Activated CD4-positive, alpha-beta memory T cell treated with anti-CD3 and anti-CD28 coated beads, Interleukin-2, amount 10 ng/mL, durations not matched to agents 7 days and 5 days (primary cell): ENCODE data around the gene RPS6KB2. TPM values are rescaled to one million over a fixed set of nuclear protein-coding genes. Genes with fewer than 3 reads are reported as not detected.
A peak's percentile ranks its signal among the peaks of the same experiment; 100 is the strongest.

Source experiments
- CTCF ChIA-PET: fragments of 350-600 bp; sonication (Branson Sonifier 250); formaldehyde crosslinking; loops from one replicate; lab custom pipeline; 2021; ENCODE audit warnings: antibody characterized with exemption, inconsistent platforms; lab: Charles Lee
- POLR2A ChIA-PET: fragments of 350-600 bp; sonication (Branson Sonifier 250); formaldehyde crosslinking; loops from one replicate; lab custom pipeline; 2021; ENCODE audit warnings: antibody characterized with exemption; lab: Charles Lee
- DNase-seq: peaks from one replicate; pipeline ENCODE4 v3.0.0-alpha.2; 2020
- H3K27ac Mint-ChIP-seq: one replicate; pipeline ENCODE4 v1.8.0; 2021; ENCODE audit warnings: mild to moderate bottlenecking, mixed read lengths
- H3K27me3 Mint-ChIP-seq: one replicate; pipeline ENCODE4 v1.8.0; 2021; ENCODE audit warnings: mixed read lengths
- H3K36me3 Mint-ChIP-seq: one replicate; pipeline ENCODE4 v1.8.0; 2021; ENCODE audit warnings: low read depth, mixed read lengths
- H3K4me1 Mint-ChIP-seq: one replicate; pipeline ENCODE4 v1.8.0; 2021; ENCODE audit warnings: mixed read lengths
- H3K4me3 Mint-ChIP-seq: one replicate; pipeline ENCODE4 v1.8.0; 2021; ENCODE audit warnings: mild to moderate bottlenecking, mixed read lengths
- H3K9me3 Mint-ChIP-seq: one replicate; pipeline ENCODE4 v1.8.0; 2021; ENCODE audit warnings: mixed read lengths
- total RNA-seq, 2 experiments: library from RNA; stranded (reverse); gene quantifications; one replicate each; pipeline ENCODE4 v1.2.3, GENCODE V29; 2021

The RPS6KB2 gene
- total RNA-seq, 2 experiments from 2014 or later: 56.9 to 57.1 TPM

GRCh38 chr11:67435031-67435726 lies 6.9 kb downstream of the RPS6KB2 start:
- CTCF ChIA-PET: interaction anchor here (1.0 kb wide), 1 partner anchor 26 kb away, joined by 3 read pairs; no protein-coding TSS in a partner anchor
- Mint-ChIP-seq H3K4me3 (peak overlapping the region; percentile 94), H3K27ac (peak overlapping the region; percentile 97), H3K4me1 (peaks cover 64% of the 10 kb centered on the region), H3K9me3 (no peaks in the 10 kb centered on the region), H3K27me3 (no peaks in the 10 kb centered on the region), H3K36me3 (peaks cover 73% of the 10 kb centered on the region)
- no peak for DNase-seq
- POLR2A ChIA-PET: interaction anchor here (1.1 to 15.2 kb wide), 11 partner anchors 7 to 82 kb away, joined by 3 to 361 read pairs (median 74); partner anchors contain the start of genes AIP, PPP1CA, RPS6KB2 and TBC1D10C

GRCh38 chr11:67435727-67436458 lies 7.6 kb downstream of the RPS6KB2 start:
- POLR2A ChIA-PET: interaction anchor here (0.7 to 15.2 kb wide), 21 partner anchors 8 to 168 kb away, joined by 4 to 361 read pairs (median 27); partner anchors contain the start of genes AIP, CDK2AP2, PITPNM1 and POLD4
- DNase-seq: no peak
- peaks cover 69% of the 10 kb centered on the region for H3K36me3 Mint-ChIP-seq
- H3K4me3 Mint-ChIP-seq: peak overlapping the region; percentile 94
- no peaks in the 10 kb centered on the region for H3K9me3 Mint-ChIP-seq
- peak overlapping the region; percentile 97 for H3K27ac Mint-ChIP-seq
- CTCF ChIA-PET: interaction anchor here (1.2 to 4.4 kb wide), 4 partner anchors 28 to 84 kb away, joined by 3 to 67 read pairs (median 5); partner anchors contain the start of genes AIP, PPP1CA and TBC1D10C
- H3K4me1 Mint-ChIP-seq: peaks cover 67% of the 10 kb centered on the region
- H3K27me3 Mint-ChIP-seq: no peaks in the 10 kb centered on the region

- DNase-seq: peak; percentile 80
- peaks cover 72% of the 10 kb centered on the region for H3K4me1 Mint-ChIP-seq
- H3K27ac Mint-ChIP-seq: peak overlapping the region; percentile 97
- H3K27me3 Mint-ChIP-seq: no peaks in the 10 kb centered on the region
- ChIA-PET CTCF (interaction anchor here (1.2 to 4.4 kb wide), 7 partner anchors 16 to 85 kb away, joined by 3 to 67 read pairs (median 7); partner anchors contain the start of genes AIP, CDK2AP2, PPP1CA and TBC1D10C), POLR2A (interaction anchor here (0.7 to 15.2 kb wide), 25 partner anchors 8 to 197 kb away, joined by 3 to 361 read pairs (median 21); partner anchors contain the start of genes AIP, CDK2AP2, PITPNM1 and POLD4)
- H3K9me3 Mint-ChIP-seq: no peaks in the 10 kb centered on the region
- H3K4me3 Mint-ChIP-seq: peak overlapping the region; percentile 94
- H3K36me3 Mint-ChIP-seq: peaks cover 69% of the 10 kb centered on the region
Measured at GRCh38 chr11:67436459-67437081, 8.3 kb downstream of the RPS6KB2 start.

GRCh38 chr11:67437082-67437808 lies 9.0 kb downstream of the RPS6KB2 start, which contains the start of gene PTPRCAP:
Gene PTPRCAP, minus strand, starts transcription at chr11:67437682. Its CDS starts 63 bp downstream, at chr11:67437619.
- POLR2A ChIA-PET: interaction anchor here (0.7 to 15.2 kb wide), 30 partner anchors 9 to 204 kb away, joined by 3 to 361 read pairs (median 10); partner anchors contain the start of genes AIP, ANKRD13D, CDK2AP2 and PITPNM1
- H3K9me3 Mint-ChIP-seq: no peaks in the 10 kb centered on the region
- peak within 1 kb of the TSS; percentile 94 for H3K4me3 Mint-ChIP-seq
- no peaks in the 10 kb centered on the region for H3K27me3 Mint-ChIP-seq
- peak within 1 kb of the TSS; percentile 97 for H3K27ac Mint-ChIP-seq
- peak; percentile 82 for DNase-seq
- peaks cover 65% of the 10 kb centered on the region for H3K36me3 Mint-ChIP-seq
- H3K4me1 Mint-ChIP-seq: peaks cover 71% of the 10 kb centered on the region
- CTCF ChIA-PET: interaction anchor here (0.6 to 4.4 kb wide), 14 partner anchors 9 to 600 kb away, joined by 3 to 67 read pairs (median 4); partner anchors contain the start of genes AIP, CDK2AP2, POLD4 and PPP1CA

- peak overlapping the region; percentile 94 for H3K4me3 Mint-ChIP-seq
- POLR2A ChIA-PET: interaction anchor here (0.7 to 15.2 kb wide), 27 partner anchors 8 to 204 kb away, joined by 3 to 361 read pairs (median 17); partner anchors contain the start of genes AIP, ANKRD13D, CDK2AP2 and PITPNM1
- peak overlapping the region; percentile 97 for H3K27ac Mint-ChIP-seq
- peaks cover 60% of the 10 kb centered on the region for H3K36me3 Mint-ChIP-seq
- CTCF ChIA-PET: interaction anchor here (0.6 to 4.4 kb wide), 13 partner anchors 8 to 599 kb away, joined by 3 to 67 read pairs (median 5); partner anchors contain the start of genes CDK2AP2, POLD4, PPP1CA and RPS6KB2
- no peak for DNase-seq
- no peaks in the 10 kb centered on the region for H3K9me3 Mint-ChIP-seq
- peaks cover 71% of the 10 kb centered on the region for H3K4me1 Mint-ChIP-seq
- H3K27me3 Mint-ChIP-seq: no peaks in the 10 kb centered on the region
Measured at GRCh38 chr11:67437809-67438157, 9.5 kb downstream of the RPS6KB2 start.

- H3K36me3 Mint-ChIP-seq: peaks cover 56% of the 10 kb centered on the region
- peaks cover 67% of the 10 kb centered on the region for H3K4me1 Mint-ChIP-seq
- CTCF ChIA-PET: interaction anchor here (0.6 to 4.4 kb wide), 19 partner anchors 9 to 599 kb away, joined by 3 to 67 read pairs (median 4); partner anchors contain the start of genes AIP, CDK2AP2, PITPNM1 and POLD4
- H3K4me3 Mint-ChIP-seq: peak overlapping the region; percentile 94
- no peaks in the 10 kb centered on the region for H3K27me3 Mint-ChIP-seq
- POLR2A ChIA-PET: interaction anchor here (0.7 to 15.2 kb wide), 27 partner anchors 7 to 205 kb away, joined by 3 to 361 read pairs (median 17); partner anchors contain the start of genes AIP, ANKRD13D, CDK2AP2 and PITPNM1
- peak; percentile 88 for DNase-seq
- peak overlapping the region; percentile 97 for H3K27ac Mint-ChIP-seq
- H3K9me3 Mint-ChIP-seq: no peaks in the 10 kb centered on the region
Measured at GRCh38 chr11:67438158-67438902, 10.0 kb downstream of the RPS6KB2 start.

GRCh38 chr11:67439321-67440228 lies 11.3 kb downstream of the RPS6KB2 start:
- peak; percentile 54 for DNase-seq
- peaks cover 62% of the 10 kb centered on the region for H3K4me1 Mint-ChIP-seq
- peak overlapping the region; percentile 94 for H3K4me3 Mint-ChIP-seq
- ChIA-PET POLR2A (interaction anchor here (0.6 to 15.2 kb wide), 18 partner anchors 7 to 175 kb away, joined by 3 to 361 read pairs (median 34); partner anchors contain the start of genes AIP, PITPNM1, POLD4 and PPP1CA), CTCF (interaction anchor here (0.8 to 4.4 kb wide), 13 partner anchors 8 to 68 kb away, joined by 3 to 67 read pairs (median 5); partner anchors contain the start of genes AIP, PITPNM1, PPP1CA and RAD9A)
- no peaks in the 10 kb centered on the region for H3K27me3 Mint-ChIP-seq
- peaks cover 46% of the 10 kb centered on the region for H3K36me3 Mint-ChIP-seq
- H3K27ac Mint-ChIP-seq: peak overlapping the region; percentile 97
- H3K9me3 Mint-ChIP-seq: no peaks in the 10 kb centered on the region

- Mint-ChIP-seq H3K9me3 (no peaks in the 10 kb centered on the region), H3K27me3 (no peaks in the 10 kb centered on the region), H3K27ac (peak overlapping the region; percentile 97), H3K4me1 (peaks cover 64% of the 10 kb centered on the region), H3K36me3 (peaks cover 42% of the 10 kb centered on the region), H3K4me3 (peak overlapping the region; percentile 94)
- ChIA-PET POLR2A (interaction anchor here (0.8 to 15.2 kb wide), 16 partner anchors 8 to 201 kb away, joined by 3 to 361 read pairs (median 25); partner anchors contain the start of genes AIP, CDK2AP2, PPP1CA and RAD9A), CTCF (interaction anchor here (0.9 to 2.4 kb wide), 4 partner anchors 26 to 65 kb away, joined by 3 to 12 read pairs (median 4); partner anchors contain the start of gene PITPNM1)
- peak; percentile 47 for DNase-seq
Measured at GRCh38 chr11:67440229-67441097, 12.2 kb downstream of the RPS6KB2 start.

- CTCF ChIA-PET: interaction anchor here (0.9 kb wide), 1 partner anchor 58 kb away, joined by 3 read pairs; no protein-coding TSS in a partner anchor
- Mint-ChIP-seq H3K4me3 (peak overlapping the region; percentile 9), H3K4me1 (peaks cover 67% of the 10 kb centered on the region), H3K27me3 (no peaks in the 10 kb centered on the region), H3K27ac (peak overlapping the region; percentile 97), H3K9me3 (no peaks in the 10 kb centered on the region), H3K36me3 (peaks cover 37% of the 10 kb centered on the region)
- POLR2A ChIA-PET: interaction anchor here (0.8 to 15.2 kb wide), 12 partner anchors 9 to 201 kb away, joined by 3 to 361 read pairs (median 6); partner anchors contain the start of genes AIP, CDK2AP2, PPP1CA and RPS6KB2
- DNase-seq: no peak
Measured at GRCh38 chr11:67441098-67441563, 12.8 kb downstream of the RPS6KB2 start.
